Prostate gland (tissue), 2 donors: ENCODE results near the gene LMAN2L. TPM values are rescaled to one million over a fixed set of nuclear protein-coding genes. Genes with fewer than 3 reads are reported as not detected.
"Not testable (repeated sequence)": the region's sequence is repeated elsewhere in the genome, so short reads cannot be mapped to it uniquely, and the experiment has no call there.

Experiments used
- DNase-seq: peaks from one replicate; pipeline ENCODE4 v3.0.0-alpha.2; 2019; ENCODE audit warnings: low spot score
- H3K27ac ChIP-seq, 2 donors: fragments of 200-600 bp; sonication (generic); 2 replicates each; pipeline ENCODE4 v1.5.1; 2017 to 2019
- H3K27me3 ChIP-seq: fragments of 200-600 bp; sonication (generic); replicated peaks from 2 replicates; pipeline ENCODE4 v1.5.1; 2019; ENCODE audit not compliant: insufficient read depth
- H3K36me3 ChIP-seq, 2 donors: fragments of 200-600 bp; sonication (generic); 1 replicate in 1 of 2; 2 replicates in 1 of 2; pipeline versions ENCODE4 v1.5.1 to v1.8.1; 2017 to 2019
- H3K4me1 ChIP-seq: fragments of 200-600 bp; sonication (generic); replicated peaks from 2 replicates; pipeline ENCODE4 v1.5.1; 2019
- H3K4me3 ChIP-seq, 2 donors: fragments of 200-600 bp; sonication (generic); 2 replicates each; pipeline ENCODE4 v1.5.1; 2017 to 2019
- H3K9me3 ChIP-seq: fragments of 200-600 bp; sonication (generic); 2 replicates; pipeline ENCODE4 v1.5.1; 2017
- CTCF ChIP-seq, 4 experiments: fragments of 200-600 bp in 2 of 4; fragments of 450-650 bp in 2 of 4; sonication (generic) in 2 of 4; IDR thresholded peaks; 1 replicate in 3 of 4; 2 replicates in 1 of 4; pipeline ENCODE4 v1.5.1; 2016 to 2019; ENCODE audit warnings: antibody characterized with exemption in 4 of 4, mild to moderate bottlenecking in 2 of 4, moderate library complexity in 2 of 4
- POLR2A ChIP-seq: fragments of 450-650 bp; IDR thresholded peaks from one replicate; pipeline ENCODE4 v1.6.1; 2016; ENCODE audit warnings: antibody characterized with exemption, mild to moderate bottlenecking
- POLR2AphosphoS5 ChIP-seq: sonication (generic); formaldehyde crosslinking; IDR thresholded peaks from one replicate; pipeline ENCODE4 v1.6.1; 2017; ENCODE audit warnings: antibody characterized with exemption
- WGBS: methylation state at CpG from one replicate; pipeline ENCODE4 v1.1.5; 2018; 5-methylcytosine and 5-hydroxymethylcytosine counted together
- intact Hi-C: fragments of 100-400 bp; cut with DNase I; formaldehyde crosslinking; loops from one replicate; pipeline ENCODE4 v1.14.2; 2022
- total RNA-seq, 2 donors: library from RNA; depleted of rRNA; stranded (reverse); fragments of >200 nt; gene quantifications; one replicate each; pipeline ENCODE4 v1.1.0, GENCODE V29; 2016

LMAN2L gene
- total RNA-seq, 2 donors from 2014 or later: 26.1 to 26.8 TPM

GRCh38 chr2:96669539-96670215 lies 70.2 kb downstream of the LMAN2L start:
- Histone ChIP-seq H3K4me3 (no peak overlapping the region), H3K27me3 (no peaks in the 10 kb centered on the region), H3K27ac (no peak overlapping the region), H3K36me3 (no peaks in the 10 kb centered on the region), H3K4me1 (no peaks in the 10 kb centered on the region), H3K9me3 (no peaks in the 10 kb centered on the region)
- DNase-seq: no peak
- intact Hi-C loops: loop anchor here (5.0 kb wide), 1 partner anchor 68 kb away; no protein-coding TSS in a partner anchor
- WGBS: 87% methylated on average over 15 of the region's 15 CpGs
- TF ChIP-seq POLR2A (no peak), POLR2AphosphoS5 (no peak), CTCF (IDR thresholded peaks at IDR 0.05) (no peak)

DNA sequence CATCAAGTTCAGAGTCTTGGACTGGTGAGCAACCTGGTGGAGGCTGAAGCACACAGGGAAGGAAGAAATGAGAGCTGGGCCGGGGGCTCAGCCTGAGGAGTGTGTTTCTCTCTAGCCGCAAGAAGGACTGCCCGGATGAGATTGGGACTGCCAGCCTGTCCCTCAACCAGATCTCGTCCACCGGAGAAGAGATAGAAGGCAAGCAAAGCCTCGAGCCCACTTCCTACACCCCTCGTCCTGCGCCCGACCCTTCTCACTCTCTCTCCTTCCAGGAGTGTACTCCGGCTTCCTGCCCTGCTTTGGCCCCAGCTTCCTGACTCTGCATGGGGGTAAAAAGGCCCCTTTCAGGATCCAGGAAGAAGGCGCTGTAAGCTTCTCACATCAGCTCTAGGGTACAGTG lies 71.1 kb downstream of the LMAN2L start:
- TF ChIP-seq POLR2A: no peak
- TF ChIP-seq CTCF (IDR thresholded peaks at IDR 0.05): no peak
- no peak for TF ChIP-seq POLR2AphosphoS5
- intact Hi-C loops: loop anchor here (5.0 kb wide), 1 partner anchor 69 kb away; no protein-coding TSS in a partner anchor
- Histone ChIP-seq H3K27me3 (no peaks in the 10 kb centered on the region), H3K4me1 (no peaks in the 10 kb centered on the region), H3K27ac (no peak overlapping the region), H3K9me3 (no peaks in the 10 kb centered on the region), H3K36me3 (no peaks in the 10 kb centered on the region), H3K4me3 (no peak overlapping the region)
- WGBS: 84% methylated on average over 11 of the region's 11 CpGs
- DNase-seq: no peak

GRCh38 chr2:96665717-96666116 lies 74.1 kb downstream of the LMAN2L start:
- intact Hi-C loops: loop anchor here (2.0 to 5.0 kb wide), 2 partner anchors 27 to 72 kb away; partner anchors contain the start of gene KANSL3
- DNase-seq, H3K4me3 ChIP-seq, H3K9me3 ChIP-seq, H3K4me1 ChIP-seq, H3K36me3 ChIP-seq, H3K27me3 ChIP-seq: not testable (repeated sequence)
- 88% methylated on average over 3 of the region's 3 CpGs for WGBS
- peak overlapping the region; percentile 37 to 74 for H3K27ac ChIP-seq

- peak; percentile 72 for DNase-seq
- TF ChIP-seq CTCF (IDR thresholded peaks at IDR 0.05) (no peak), POLR2A (no peak), POLR2AphosphoS5 (peak; percentile 90)
- H3K4me1 ChIP-seq: no peaks in the 10 kb centered on the region
- H3K9me3 ChIP-seq: no peaks in the 10 kb centered on the region
- intact Hi-C loops: loop anchor here (2.0 to 5.0 kb wide), 2 partner anchors 26 to 72 kb away; partner anchors contain the start of gene KANSL3
- H3K4me3 ChIP-seq: no peak overlapping the region
- H3K36me3 ChIP-seq: no peaks in the 10 kb centered on the region
- 45% methylated on average over 3 of the region's 3 CpGs for WGBS
- no peaks in the 10 kb centered on the region for H3K27me3 ChIP-seq
- H3K27ac ChIP-seq: peak overlapping the region; percentile 37 to 74
Observed at GRCh38 chr2:96665083-96665569, 74.7 kb downstream of the LMAN2L start.

DNA sequence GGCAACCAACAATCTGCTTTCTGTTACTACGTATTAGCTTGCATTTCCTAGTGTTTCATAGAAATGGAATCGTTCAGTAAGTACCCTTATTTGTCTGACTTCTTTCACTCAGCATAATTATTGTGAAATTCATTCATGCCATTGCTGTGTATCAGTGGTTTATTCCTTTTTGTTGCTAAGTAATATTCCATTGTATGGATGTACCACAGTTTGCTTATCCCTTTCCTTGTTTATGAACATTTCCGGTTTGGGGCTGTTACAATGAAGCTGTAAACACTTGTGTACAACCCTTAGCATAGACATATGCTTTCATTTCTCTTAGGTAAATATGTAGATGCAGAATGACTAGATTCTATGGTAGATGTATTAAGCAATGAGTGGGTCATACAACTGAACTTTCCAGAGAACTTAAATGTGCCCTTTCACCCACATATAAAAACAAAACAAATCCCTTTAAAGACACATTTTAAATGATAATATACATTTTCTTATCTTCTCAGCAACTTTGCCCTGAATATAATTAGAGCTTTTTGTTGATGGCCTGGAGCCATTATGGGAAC lies 75.4 kb downstream of the LMAN2L start:
- Histone ChIP-seq H3K9me3 (no peaks in the 10 kb centered on the region), H3K27me3 (no peaks in the 10 kb centered on the region), H3K36me3 (no peaks in the 10 kb centered on the region), H3K4me1 (no peaks in the 10 kb centered on the region), H3K27ac (peak overlapping the region in 1 of 2 donors; percentile 74), H3K4me3 (no peak overlapping the region)
- TF ChIP-seq POLR2AphosphoS5 (no peak), POLR2A (no peak), CTCF (IDR thresholded peaks at IDR 0.05) (no peak)
- no peak for DNase-seq
- intact Hi-C loops: loop anchor here (2.0 kb wide), 1 partner anchor 26 kb away; the partner anchor contains the start of gene KANSL3
- 95% methylated on average over 3 of the region's 3 CpGs for WGBS
